ENCODE results near the gene ABCC4.

Gene ABCC4

DNA sequence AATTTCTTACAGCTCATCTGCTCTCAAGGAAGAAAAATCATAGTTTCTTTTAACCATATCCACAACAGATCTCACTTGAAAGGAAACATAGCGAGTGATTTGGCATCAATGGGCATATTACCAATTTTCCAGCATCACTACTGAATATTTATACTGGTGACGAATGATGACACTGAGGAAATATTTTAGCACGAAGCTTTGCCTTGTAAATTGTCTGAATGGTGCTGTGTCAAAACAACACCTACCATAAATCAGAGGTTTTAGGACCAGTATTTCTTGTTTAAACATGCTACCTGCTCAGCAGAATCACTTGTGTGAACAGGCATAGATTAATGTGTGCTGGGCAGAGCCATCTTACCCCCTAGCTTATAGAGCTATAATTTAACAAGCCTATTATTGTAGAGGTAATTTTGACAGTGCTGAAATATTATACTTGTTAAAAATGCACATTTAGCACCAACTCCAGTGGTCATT is 146.8 kb downstream of the ABCC4 start:
- DNase-seq = no peak

DNA sequence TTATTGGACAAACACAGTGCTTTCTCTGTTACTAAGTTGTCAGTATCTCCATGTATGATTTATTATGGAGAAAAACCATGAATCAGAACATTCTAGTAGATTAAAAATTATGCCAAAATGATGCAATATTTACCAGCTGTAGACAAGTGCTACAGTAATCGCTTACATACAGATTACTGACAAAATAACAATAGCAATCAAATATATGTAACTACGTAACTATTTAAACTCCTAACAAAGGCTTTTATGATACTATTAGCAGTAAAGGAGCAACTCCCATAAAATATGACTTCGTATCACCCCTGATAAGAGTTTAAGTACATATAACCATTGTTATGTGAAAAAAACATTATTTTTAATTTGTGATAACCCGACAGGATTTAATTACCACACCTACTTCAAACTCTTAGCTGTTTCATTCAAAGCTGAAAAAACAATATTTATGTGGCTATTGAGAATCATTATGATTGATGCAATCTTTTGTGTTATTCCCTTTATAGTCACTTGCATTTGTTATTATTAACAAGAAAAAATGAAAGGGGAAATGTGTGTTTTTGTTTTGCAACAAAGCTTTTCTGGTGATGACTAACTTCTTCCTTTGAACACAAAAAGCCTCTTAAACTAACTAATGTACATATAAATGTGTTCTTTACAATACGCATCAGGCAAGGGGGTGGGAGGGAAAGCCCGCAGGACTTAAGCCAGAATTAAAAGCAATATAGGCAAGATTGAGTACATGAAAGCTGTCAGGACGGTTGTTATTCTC is 147.4 kb downstream of the ABCC4 start:
- no peak for DNase-seq

DNA sequence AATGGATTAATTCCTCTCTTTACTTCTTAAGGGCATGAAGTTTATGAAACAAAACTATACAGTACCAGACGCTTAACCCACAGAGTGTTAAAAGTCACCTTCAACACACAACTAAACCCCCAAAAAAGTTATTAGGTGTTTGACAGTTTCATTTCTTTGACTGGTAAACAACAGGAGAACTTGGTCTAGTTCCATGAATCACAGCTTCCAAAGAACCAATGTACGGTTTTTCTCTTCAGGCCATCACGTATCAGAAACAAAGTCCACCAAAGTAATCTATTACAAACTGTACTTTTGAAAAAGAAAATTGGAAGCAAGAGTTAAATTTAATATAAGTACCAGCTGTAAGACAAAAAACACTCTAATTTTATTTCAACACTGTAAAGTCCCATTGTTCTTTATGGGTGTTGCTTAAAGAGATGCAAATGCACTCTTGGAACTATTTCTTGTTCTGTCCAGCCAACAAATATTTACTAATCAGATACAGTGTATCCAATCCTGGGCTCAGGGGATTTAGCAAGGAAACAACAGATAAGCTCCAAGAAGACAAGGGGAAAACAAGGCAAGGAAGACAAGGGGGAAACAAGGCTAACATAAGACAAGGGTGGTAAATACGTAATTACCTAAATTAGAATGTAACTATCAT is 149.2 kb downstream of the ABCC4 start:
- DNase-seq = no peak

DNA sequence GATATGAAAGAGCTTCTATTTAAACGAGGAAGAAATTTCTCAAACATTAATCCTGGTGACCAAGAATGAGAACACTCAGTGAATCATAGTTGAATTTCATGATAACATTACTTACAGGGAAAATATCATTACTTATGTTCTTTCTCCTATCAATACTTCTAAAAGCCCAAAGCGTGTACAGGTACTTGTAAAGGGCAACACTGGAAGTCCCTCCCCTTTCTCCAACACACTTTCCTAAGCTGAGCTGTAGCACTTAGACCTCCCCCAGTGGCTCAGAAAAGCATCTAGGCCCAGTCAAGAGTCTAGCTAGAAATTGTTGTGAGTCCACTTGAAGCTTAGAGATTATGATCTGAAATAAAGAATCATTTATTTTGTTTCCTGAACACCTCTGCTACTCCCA is 150.7 kb downstream of the ABCC4 start:
- DNase-seq = no peak

DNA sequence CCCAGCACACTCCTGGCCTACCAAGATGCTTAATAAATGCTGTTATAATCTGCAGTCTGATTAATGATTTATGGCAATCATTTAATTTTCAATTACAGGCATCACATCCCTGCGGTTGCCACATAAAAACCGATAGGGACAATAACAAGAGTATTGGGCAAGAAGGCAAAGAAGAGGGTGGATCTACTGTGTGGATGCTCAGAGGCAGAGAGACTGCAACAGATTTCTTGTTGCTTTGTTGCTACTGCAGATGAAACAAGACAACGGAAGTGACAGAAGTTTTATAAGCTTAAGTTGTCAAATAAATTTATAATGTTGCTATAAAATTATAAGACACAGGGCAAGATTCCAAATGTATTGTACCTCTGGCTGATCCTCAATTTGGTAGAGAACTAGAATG is 154.8 kb downstream of the ABCC4 start:
- DNase-seq = no peak

DNA sequence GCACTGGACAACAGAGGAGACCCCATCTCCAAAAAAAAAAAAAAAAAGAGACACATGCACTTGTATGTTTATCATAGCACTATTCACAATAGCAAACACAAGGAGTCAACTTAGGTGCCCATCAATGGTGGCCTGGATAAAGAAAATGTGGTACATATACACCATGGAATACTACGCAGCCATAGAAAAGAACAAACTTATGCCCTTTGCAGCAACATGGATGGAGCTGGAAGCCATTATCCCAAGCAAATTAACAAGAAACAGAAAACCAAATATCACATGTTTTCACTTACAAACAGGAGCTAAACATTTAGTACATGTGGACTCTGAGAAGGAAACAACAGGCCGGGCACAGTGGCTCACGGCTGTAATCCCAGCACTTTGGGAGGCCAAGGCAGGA is 155.7 kb downstream of the ABCC4 start:
- no peak for DNase-seq

DNA sequence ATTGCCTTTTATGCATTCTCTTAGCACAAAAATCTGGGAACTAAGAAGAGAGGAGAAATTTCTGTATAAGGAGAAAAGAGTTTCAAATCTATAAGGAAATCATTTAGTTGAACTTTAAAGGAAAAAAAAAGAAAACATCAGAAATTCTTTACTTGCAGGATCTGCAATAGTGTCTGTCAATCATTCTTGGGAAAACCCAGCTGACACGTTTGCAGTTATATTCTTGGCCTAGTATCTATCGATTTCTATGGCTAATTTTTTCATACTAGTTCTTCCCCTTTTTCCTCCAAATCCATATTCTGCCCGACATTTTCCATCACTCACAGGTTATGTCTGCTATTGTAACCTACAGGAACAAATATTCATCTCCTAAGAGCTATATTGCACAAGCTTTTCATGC is 160.7 kb downstream of the ABCC4 start:
- no peak for DNase-seq

DNA sequence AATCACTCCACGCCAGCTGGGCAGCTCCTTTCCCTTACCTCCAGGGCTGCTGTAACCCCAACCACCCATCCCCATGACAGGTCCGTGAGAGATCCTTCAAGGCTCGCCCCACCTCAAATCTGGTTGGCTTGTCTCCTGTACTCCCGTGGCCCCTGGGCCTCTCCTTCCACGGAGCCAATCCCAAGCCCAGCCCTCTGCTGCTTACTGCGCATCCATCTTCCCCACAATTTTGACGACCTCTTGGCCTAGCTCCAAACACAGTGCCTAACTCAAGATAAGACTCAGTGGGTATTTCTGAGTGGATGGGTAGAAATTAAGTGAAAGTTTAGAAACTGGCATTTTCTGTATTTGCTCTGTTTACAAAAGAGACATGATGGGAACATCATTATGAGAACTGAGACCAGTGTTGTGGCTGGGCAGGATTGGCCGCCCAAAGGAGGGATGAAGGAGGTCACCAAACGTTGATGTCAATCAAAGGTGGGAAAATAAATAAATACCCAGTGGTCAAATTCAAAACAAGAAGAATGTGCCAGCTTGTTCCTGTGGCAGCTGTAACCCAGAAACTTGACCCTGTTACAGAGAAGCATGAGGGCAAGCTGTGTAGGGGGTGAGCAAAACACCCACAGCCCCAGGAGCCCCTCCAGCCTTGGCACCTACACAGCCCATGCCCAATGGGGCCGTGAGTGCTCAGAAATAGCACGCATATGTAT is 162.2 kb downstream of the ABCC4 start:
- no peak for DNase-seq

DNA sequence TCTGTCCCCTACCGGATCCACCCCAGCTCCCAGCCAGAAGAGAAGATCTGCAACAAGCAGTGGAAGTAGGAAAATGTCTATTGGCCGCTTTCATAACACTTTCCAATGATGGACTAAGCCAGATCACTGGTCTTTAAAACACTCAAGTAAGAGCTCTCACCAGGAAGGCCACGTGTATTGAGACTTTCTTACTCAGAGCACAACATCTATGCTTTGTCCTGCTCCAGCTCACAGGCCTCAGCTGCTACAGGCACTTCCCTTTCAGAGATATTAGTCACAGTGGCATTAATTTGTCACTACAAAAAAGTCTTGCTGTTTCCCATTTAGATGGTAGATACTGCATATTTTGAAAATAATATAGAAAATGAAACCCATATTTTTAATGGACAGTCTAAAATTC is 164.2 kb downstream of the ABCC4 start:
- DNase-seq = no peak

DNA sequence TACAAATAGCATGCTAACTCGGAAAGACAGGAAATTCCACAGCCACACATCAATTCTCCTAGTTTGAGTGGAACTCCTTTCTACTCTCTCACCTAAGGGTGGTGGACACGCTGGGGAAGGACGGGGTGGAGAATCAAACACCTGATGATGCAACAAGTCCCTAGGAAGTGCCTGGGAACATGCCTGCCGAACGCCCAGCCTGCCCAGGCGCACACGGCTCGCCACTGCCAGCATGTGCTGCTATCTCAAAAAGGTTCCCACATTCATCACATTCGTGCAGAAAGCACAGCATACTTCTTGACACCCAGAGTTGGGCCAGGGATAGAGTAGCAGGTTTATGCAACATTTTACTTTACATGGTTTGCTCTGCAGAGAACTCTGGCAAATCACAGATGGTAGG is 164.6 kb downstream of the ABCC4 start:
- DNase-seq = no peak

DNA sequence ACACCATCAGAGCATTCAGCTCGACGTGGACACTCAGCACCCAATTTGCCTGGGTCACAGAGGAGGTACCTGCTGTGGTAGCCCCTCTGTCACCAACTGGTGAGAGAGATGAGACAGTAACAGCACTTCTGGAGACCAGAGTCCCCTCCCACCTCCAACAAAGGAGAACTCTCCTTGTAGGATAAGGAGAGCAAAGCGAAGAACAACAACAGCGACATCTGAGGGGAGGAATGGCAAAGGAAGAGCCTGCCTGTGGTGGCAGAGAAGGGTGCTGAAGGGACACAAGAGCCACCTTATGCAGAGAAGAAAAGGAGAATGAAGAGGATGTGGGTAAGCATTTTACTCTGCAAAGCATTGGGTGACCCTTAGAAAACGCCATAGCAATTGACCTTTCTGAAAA is 167.8 kb downstream of the ABCC4 start:
- DNase-seq = no peak

DNA sequence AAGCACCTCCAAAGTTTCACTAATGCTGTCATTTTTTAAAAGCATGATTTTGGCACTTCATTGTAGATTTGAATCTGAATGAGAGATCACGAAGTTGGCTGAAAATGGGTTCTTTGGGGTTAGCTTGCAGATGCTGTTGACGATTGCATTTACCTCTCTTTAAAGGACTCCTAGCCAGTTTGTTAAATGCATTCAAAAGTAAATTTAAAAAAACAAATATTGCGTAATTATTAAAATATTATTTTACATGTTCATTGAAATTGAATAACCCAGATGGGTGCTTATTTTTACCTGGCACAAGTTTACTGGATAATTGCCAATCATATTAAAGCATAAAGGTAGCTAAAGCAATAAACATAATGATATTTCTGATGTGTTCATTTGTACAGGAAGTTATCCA is 172.2 kb downstream of the ABCC4 start:
- no peak for DNase-seq

DNA sequence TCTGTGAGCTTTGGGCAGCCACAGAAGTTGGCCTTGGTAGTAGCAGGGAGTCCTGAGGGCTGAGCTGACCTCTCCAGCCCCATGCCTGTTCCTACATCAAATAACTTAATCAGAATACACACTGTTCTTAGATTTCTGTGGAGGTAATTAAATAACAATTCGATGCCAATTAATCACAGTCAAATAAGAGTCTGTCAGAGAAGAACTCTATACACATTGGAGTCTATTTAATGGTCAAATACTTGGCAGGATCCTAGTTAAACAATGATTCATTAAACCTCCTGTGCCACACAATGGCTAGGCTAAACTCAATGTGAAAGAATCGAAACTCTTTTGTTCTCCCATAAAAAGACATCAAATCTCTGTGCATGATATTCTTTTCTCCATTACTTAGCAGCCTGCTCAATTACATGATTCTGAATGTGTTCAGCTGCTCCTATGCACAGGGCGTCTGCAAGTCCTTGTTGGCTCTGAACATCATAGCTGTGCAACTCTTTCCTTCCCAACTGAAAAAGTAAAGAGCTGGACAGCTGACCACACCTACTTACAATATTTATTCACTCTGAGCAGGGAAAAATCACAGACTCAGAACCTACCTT is 173.1 kb downstream of the ABCC4 start:
- no peak for DNase-seq

DNA sequence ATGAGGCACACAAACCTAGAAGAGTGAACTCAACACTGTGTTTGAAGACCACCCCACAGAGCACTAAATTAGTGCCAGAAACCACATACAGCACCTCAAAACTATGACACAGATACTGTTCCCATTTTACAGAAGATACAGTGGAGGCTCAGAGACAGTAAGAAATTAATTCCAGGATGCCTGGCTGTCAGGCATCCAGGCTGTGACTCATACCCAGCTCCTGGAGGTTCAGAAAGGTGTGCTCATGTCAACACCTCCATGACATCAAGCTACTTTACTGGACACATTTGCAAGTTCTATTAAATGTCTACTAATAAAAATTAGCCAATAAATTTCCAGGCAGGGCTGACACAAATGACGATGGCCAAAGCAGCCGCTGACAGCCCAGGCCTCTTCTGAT is 176.3 kb downstream of the ABCC4 start:
- no peak for DNase-seq

DNA sequence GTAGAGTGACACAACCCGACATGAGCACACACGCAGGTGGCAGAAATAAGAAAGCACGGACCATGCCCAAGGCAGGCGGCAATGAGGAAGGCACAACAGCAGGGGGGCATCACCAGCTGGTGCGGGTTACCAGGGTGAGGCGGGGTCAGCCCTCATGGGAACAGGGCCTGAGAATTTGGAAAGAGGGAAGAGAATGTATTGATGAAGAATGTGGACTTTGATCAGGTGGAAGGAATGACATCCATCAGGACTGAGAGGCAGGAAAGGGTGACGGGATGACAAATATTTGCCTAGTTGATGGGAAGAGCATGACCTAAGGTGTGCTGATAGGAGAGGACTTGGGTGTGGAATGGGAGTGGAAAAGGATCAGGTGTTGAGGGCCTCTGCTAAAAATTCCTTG is 177.5 kb downstream of the ABCC4 start:
- no peak for DNase-seq

DNA sequence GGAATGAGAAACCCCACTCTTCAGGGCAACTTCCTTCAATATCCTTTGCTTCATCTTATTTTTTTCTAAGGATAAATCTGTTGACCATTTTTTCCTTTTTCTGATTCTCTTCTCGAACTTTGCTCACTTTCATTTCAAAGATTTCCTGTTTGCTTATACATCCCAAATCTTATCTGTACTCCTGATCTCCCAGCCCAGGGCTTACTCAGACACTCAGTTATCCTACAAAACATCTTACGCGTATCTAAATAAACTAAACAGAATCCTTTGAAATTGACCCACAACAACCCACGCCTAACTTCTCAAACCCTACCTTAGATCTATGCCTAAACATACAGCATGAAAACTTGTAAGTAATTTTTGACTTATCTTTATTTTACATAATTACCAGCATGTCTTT is 179.2 kb downstream of the ABCC4 start:
- DNase-seq = no peak

DNA sequence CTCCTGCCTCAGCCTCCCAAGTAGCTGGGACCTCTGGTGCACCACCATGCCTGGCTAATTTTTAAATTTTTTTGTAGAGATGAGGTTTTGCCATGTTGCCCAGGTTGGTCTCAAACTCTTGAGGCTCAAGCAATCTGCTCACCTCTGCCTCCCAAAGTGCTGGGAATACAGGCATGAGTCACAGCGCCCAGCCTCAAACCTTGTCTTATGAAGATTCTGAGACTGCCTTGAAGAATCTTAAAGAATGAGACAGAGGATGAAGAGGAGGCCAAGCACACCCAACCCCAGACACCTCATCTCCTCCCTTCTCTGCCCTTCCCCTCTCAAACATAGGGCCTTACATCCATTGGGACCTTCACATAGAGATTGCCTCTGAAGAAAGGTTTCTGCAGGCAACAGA is 179.7 kb downstream of the ABCC4 start:
- DNase-seq = no peak

DNA sequence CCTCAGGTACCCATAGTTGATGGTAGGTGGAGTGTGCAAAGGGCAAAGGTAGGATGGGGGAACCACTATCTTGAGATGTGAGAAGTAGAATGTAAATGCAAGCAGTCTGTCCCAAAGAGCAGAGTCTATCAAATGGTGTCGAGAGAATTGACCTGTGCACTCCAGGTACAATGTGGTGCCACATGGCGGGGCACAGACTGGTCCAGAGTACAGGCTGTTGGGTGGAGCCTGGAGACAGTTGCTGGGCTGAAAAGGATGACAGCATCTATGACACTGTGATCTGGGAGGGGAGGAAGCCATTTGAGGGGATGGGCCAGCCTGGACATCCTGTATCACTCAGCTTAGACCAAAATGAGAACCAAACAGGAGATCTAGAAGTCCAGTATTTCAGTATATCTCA is 180.6 kb downstream of the ABCC4 start:
- no peak for DNase-seq

DNA sequence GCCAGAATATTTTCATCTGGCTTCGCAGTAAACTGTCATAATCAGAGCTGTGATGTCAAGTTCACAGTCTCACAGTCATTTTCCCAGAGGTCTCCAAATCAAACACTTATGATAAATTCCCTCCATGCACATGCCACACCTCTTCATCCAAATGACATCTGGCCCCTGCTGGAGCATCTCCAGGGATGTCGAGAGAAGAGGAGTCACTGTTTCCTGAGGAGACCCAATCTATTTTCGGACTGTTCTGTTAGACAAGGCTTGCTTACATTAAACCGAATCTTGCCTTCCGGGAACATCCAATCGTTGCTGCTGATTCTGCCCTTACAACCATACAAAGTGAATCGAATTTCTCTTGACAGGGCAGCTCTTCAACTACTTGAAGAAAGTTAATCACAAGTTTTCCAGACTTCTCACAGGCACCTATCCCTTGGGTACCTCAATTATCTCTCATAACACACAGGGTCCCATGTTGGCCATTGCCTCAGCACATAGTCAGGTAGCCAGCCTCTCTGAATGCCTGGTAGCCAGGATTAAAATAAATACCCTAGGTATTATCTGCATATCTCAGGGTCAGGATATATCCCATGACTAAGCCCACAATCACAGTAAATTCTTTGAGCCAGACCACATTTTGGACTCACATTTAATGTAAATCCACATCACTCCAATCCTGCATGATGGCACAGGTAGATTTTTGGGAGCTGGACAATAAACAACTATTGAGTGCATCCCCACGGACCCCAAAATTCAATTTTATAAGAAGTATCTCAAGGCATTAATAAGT is 182.5 kb downstream of the ABCC4 start:
- no peak for DNase-seq

DNA sequence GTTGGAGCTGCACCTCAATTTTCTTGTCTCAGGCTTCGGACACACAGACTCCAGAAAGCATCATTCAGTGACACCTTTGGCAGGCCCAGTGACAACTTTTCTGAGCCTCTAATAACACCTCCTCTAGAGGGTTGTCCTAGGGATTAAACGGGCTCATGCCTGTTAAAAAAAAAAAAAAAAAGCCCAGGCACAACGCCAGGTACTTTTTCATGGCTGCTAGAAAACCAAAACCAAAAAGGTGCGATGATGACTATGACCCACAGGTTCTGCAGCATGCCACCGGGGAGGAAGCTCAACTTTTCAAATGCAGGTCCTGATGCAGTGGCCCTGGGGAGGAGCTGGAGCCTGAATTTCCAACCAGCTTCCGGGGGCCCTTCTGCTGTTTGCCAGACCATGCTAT is 184.2 kb downstream of the ABCC4 start:
- no peak for DNase-seq

DNA sequence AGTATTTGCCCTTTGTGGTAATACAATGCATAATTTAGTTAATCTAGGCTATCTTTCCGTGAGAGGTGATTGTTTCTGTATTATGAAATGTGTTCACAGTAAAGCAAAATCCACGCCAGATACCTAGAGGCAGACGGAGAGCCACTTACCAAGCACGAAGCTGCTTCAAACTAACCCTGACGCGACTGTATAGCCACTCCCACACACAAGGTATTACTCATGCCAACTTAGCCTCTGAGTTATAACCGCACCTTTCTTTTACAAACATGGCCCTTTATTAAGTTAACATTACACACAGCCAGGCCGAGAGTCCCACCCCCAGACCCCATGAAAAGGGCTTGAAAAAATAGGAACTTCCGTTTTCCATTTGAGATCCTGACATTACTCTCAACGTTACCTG is 185.7 kb downstream of the ABCC4 start:
- no peak for DNase-seq

DNA sequence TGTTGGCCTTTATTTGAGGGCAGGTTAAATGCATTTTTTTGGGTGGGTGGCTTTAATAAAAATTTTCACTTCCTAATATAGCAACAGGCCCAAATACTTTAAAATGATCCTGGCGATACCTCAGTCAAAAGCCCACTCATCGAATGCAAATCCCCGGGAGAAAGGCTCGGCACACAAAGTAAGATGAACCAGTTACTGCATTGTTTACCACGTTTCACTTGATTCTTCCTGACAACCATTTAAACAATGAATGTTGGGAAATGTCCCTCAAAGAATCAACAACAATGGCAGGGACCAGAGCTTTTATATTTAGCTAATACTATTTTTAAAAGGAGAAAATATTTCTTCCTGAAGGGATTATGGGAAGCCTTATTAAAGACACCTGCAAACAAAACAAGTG is 187.7 kb downstream of the ABCC4 start:
- DNase-seq = no peak

DNA sequence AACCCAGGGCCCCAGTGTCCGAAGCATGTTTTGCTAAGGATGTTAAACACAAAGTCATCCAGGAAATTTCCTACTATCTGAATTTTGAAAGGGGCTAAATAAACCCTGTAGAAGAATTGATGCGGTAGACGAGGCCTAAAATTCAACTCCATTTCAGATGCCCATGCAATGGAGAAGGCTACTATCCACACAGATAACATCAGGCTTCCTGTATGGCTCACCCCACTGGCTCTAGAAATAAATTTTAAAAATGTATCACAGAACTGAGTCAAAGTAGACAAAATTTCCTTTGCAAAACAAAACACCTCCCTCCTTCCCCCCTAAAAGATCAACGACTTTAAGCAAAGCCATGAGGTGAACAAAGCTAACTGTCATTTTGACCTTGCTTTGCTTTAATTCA is 188.4 kb downstream of the ABCC4 start:
- DNase-seq = no peak
